IMR-90 (cell line): Measurements from ENCODE around the gene DUSP16. TPM values are rescaled to one million over a fixed set of nuclear protein-coding genes. Genes with fewer than 3 reads are reported as not detected.

Experiments used
- ATAC-seq: fragments of 200-7000 bp; cut with Tn5 transposase; 2 replicates; pipeline ENCODE4 v1.9.1; 2020; ENCODE audit warnings: low read depth, mild to moderate bottlenecking, moderate library complexity
- BruUV-seq: library from RNA; stranded (reverse); fragments of 400-500 nt; replicated peaks from 2 replicates; lab custom pipeline; 2021; lab: Mats Ljungman, UMichigan
- CTCF ChIA-PET: fragments of 300-600 bp; formaldehyde crosslinking; extraction: SDS; loops from one replicate; lab custom pipeline; 2021; ENCODE audit warnings: antibody characterized with exemption; lab: Yijun Ruan, JAX
- POLR2A ChIA-PET: fragments of 300-600 bp; sonication (Branson Sonifier 250); formaldehyde crosslinking; loops from one replicate; lab custom pipeline; 2022; ENCODE audit warnings: antibody characterized with exemption; ENCODE audit not compliant: unreplicated experiment; lab: Charles Lee
- DNase-seq: peaks from one replicate; pipeline ENCODE4 v3.0.0; 2013
- H2AFZ ChIP-seq: replicated peaks from 2 replicates; pipeline ENCODE3; 2013; ENCODE audit warnings: low read length, mild to moderate bottlenecking; ENCODE audit not compliant: poor library complexity
- H2AK5ac ChIP-seq: 2 replicates; pipeline ENCODE4 v1.6.1; 2013; ENCODE audit warnings: low read depth, low read length, inconsistent platforms
- H2AK9ac ChIP-seq: replicated peaks from 2 replicates; pipeline ENCODE3; 2013; ENCODE audit warnings: mild to moderate bottlenecking, low read depth, low read length, moderate library complexity; ENCODE audit not compliant: poor library complexity
- H2BK120ac ChIP-seq: 2 replicates; pipeline ENCODE4 v1.6.1; 2013; ENCODE audit warnings: low read depth, low read length, inconsistent platforms
- H2BK15ac ChIP-seq: 3 replicates; pipeline ENCODE4 v1.6.1; 2013; ENCODE audit warnings: low read depth, low read length, inconsistent platforms
- H2BK20ac ChIP-seq: 2 replicates; pipeline ENCODE4 v1.6.1; 2013; ENCODE audit warnings: low read depth, mild to moderate bottlenecking, inconsistent platforms, low read length, moderate library complexity
- H2BK5ac ChIP-seq: 2 replicates; pipeline ENCODE4 v1.6.1; 2013; ENCODE audit warnings: mild to moderate bottlenecking, low read depth, low read length, inconsistent platforms; ENCODE audit not compliant: poor library complexity, severe bottlenecking
- H3K14ac ChIP-seq: replicated peaks from 2 replicates; pipeline ENCODE4 v1.6.1; 2013; ENCODE audit warnings: low read depth, low read length, inconsistent platforms
- H3K18ac ChIP-seq: 2 replicates; pipeline ENCODE4 v1.6.1; 2013; ENCODE audit warnings: low read depth, low read length, control low read depth
- H3K23ac ChIP-seq: 2 replicates; pipeline ENCODE4 v1.6.1; 2013; ENCODE audit warnings: low read depth, low read length, inconsistent platforms
- H3K27ac ChIP-seq: 2 replicates; pipeline ENCODE4 v1.5.1; 2013; ENCODE audit warnings: mild to moderate bottlenecking, control low read depth, low read length; ENCODE audit not compliant: insufficient read depth
- H3K27me3 ChIP-seq: 2 replicates; pipeline ENCODE4 v1.6.1; 2013; ENCODE audit warnings: low read length; ENCODE audit not compliant: control insufficient read depth, insufficient read depth
- H3K36me3 ChIP-seq: 2 replicates; pipeline ENCODE4 v1.6.1; 2013; ENCODE audit warnings: low read length, mixed read lengths; ENCODE audit not compliant: control insufficient read depth, insufficient read depth
- H3K4ac ChIP-seq: 2 replicates; pipeline ENCODE4 v1.6.1; 2013; ENCODE audit warnings: low read depth, low read length, inconsistent platforms
- H3K4me1 ChIP-seq: 2 replicates; pipeline ENCODE4 v1.6.1; 2013; ENCODE audit warnings: low read length, mixed read lengths; ENCODE audit not compliant: control insufficient read depth, insufficient read depth
- H3K4me2 ChIP-seq: 2 replicates; pipeline ENCODE4 v1.6.1; 2013; ENCODE audit warnings: low read depth, mild to moderate bottlenecking, control low read depth, low read length, moderate library complexity
- H3K4me3 ChIP-seq: 2 replicates; pipeline ENCODE4 v1.5.1; 2013; ENCODE audit warnings: low read depth, mild to moderate bottlenecking, control low read depth, low read length, moderate library complexity; ENCODE audit not compliant: insufficient read depth
- H3K56ac ChIP-seq: 2 replicates; pipeline ENCODE4 v1.6.1; 2013; ENCODE audit warnings: low read length, inconsistent platforms; ENCODE audit not compliant: insufficient read depth; ENCODE audit errors: extremely low read depth
- H3K79me1 ChIP-seq, 2 experiments: 2 replicates each; pipeline ENCODE4 v1.6.1; 2013; ENCODE audit warnings: low read length in 2 of 2, inconsistent platforms in 1 of 2, low read depth in 1 of 2
- H3K9ac ChIP-seq: 2 replicates; pipeline ENCODE4 v1.6.1; 2013; ENCODE audit warnings: low read depth, low read length, control low read depth
- H3K9me1 ChIP-seq: 2 replicates; pipeline ENCODE4 v1.6.1; 2013; ENCODE audit warnings: low read length, inconsistent platforms; ENCODE audit not compliant: insufficient read depth
- H3K9me3 ChIP-seq: 2 replicates; pipeline ENCODE4 v1.6.1; 2013; ENCODE audit warnings: low read length; ENCODE audit not compliant: control insufficient read depth, insufficient read depth
- H4K20me1 ChIP-seq: 2 replicates; pipeline ENCODE4 v1.6.1; 2013; ENCODE audit warnings: low read length, inconsistent platforms; ENCODE audit not compliant: insufficient read depth
- H4K5ac ChIP-seq: 2 replicates; pipeline ENCODE4 v1.6.1; 2013; ENCODE audit warnings: mild to moderate bottlenecking, low read depth, low read length, control low read depth
- H4K8ac ChIP-seq, 2 experiments: 2 replicates each; pipeline ENCODE4 v1.6.1; 2013; ENCODE audit warnings: low read depth in 2 of 2, low read length in 2 of 2, control low read depth in 1 of 2, inconsistent platforms in 1 of 2
- H4K91ac ChIP-seq: 2 replicates; pipeline ENCODE4 v1.6.1; 2013; ENCODE audit warnings: low read depth, low read length, inconsistent platforms; ENCODE audit not compliant: insufficient read depth
- CHD1 ChIP-seq: IDR thresholded peaks from 2 replicates; pipeline ENCODE4 v1.6.1; 2012; ENCODE audit warnings: low read depth, low read length, improper control_type of control experiment
- MXI1 ChIP-seq: IDR thresholded peaks from 2 replicates; pipeline ENCODE4 v1.6.1; 2012; ENCODE audit warnings: low read depth, mild to moderate bottlenecking, low read length, moderate library complexity, borderline replicate concordance
- NFE2L2 ChIP-seq: fragments of 150-350 bp; IDR thresholded peaks from 2 replicates; pipeline ENCODE4 v1.6.1; 2016; ENCODE audit warnings: low read depth, mild to moderate bottlenecking, low read length
- RCOR1 ChIP-seq: IDR thresholded peaks from 2 replicates; pipeline ENCODE4 v1.6.1; 2012; ENCODE audit warnings: mild to moderate bottlenecking, low read length, improper control_type of control experiment; ENCODE audit not compliant: insufficient replicate concordance
- SMC3 ChIP-seq: fragments of 150-350 bp; IDR thresholded peaks from 2 replicates; pipeline ENCODE4 v1.6.1; 2016; ENCODE audit warnings: low read depth, mild to moderate bottlenecking, antibody characterized with exemption, low read length, moderate library complexity
- WGBS, 2 experiments: methylation state at CpG; one replicate each; pipeline versions ENCODE4 v1.1.5 to v1.1.7; 2013; ENCODE audit warnings: missing lambda C conversion rate in 2 of 2; ENCODE audit not compliant: insufficient read length in 1 of 2; ENCODE audit errors: extremely low coverage in 2 of 2; 5-methylcytosine and 5-hydroxymethylcytosine counted together
- dilution Hi-C: fragments of 300-500 bp; cut with HindIII; formaldehyde crosslinking; loops from one replicate; pipeline ENCODE4 v1.14.3; 2018; ENCODE audit warnings: low sequenced_read_pairs; ENCODE audit not compliant: unreplicated experiment
- in situ Hi-C: fragments of 300-500 bp; cut with MboI; formaldehyde crosslinking; loops from 3 replicates; pipeline ENCODE4 v1.14.3; 2019; ENCODE audit warnings: low sequenced_read_pairs, inconsistent platforms, mixed read lengths
- intact Hi-C: fragments of 100-400 bp; cut with micrococcal nuclease; formaldehyde crosslinking; loops from 2 replicates; pipeline ENCODE4 v1.10.0; 2022
- polyA plus RNA-seq, 3 experiments: library from polyadenylated mRNA; depleted of rRNA; stranded (reverse); fragments of >200 nt; gene quantifications; 2 replicates each; pipeline ENCODE4 v1.2.3, GENCODE V29; 2012; ENCODE audit warnings: low replicate concordance in 1 of 3
- total RNA-seq: library from RNA; depleted of rRNA; stranded (reverse); fragments of >200 nt; gene quantifications from 2 replicates; pipeline ENCODE4 v1.2.3, GENCODE V29; 2012
- TF ChIP-seq, protein P1 (sequence below): conservative IDR thresholded peaks from 2 replicates; pipeline ENCODE4 v1.5.1; 2012; ENCODE audit warnings: mild to moderate bottlenecking, low read depth, low read length, improper control_type of control experiment
- TF ChIP-seq, protein P2 (sequence below): fragments of 150-350 bp; IDR thresholded peaks from 2 replicates; pipeline ENCODE4 v1.6.1; 2017; ENCODE audit warnings: mild to moderate bottlenecking, antibody characterized with exemption, low read length, low read depth

DUSP16 gene
- total and polyA plus RNA-seq, 2 of the 4 experiments (the other 2 are of a cell fraction), result 4.7 to 10.0 TPM

DNA sequence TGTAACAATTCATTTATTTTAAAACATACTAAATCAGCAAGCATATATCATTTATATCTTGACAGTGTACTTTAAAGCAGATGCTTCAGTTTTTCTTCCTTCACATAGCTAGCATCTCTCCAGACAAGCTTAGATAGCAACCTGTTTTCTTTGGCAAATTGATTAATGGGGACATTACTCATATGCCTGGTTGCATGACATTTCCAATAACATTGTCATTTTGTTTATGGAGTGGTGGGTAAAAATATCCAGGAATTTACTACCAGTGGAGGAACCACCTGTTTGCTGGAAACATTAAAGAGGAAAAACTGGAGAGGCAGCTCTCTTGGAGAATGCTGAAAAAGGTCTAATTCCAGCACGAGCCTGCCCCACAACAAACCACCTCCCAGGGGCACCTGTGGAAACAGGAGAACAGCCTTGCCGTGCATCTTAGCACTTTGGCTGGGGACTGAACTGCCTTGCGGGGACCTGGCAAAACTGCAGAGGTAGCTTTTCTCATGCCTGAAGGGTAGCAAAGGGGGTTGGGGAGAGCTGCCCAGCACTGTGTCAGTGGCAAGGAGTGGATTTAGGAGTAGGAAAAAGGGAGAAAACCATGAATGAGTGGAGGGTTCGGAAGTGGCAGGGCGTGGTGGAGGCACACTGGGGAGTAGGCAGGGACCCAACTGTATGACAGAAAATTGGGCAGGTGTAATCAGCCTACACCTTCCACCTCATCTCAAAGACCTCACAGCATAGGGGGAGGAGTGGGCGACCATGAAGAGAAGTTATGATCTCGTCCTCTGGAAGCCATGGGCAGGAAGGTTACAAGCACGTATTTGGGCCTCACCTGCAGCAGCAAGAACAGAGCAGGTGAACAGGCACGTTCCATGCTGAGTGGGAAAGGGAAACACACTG lies 37.3 kb upstream of the DUSP16 start:
- Histone ChIP-seq H3K4me3 (no peak overlapping the region), H2AFZ (no peak overlapping the region), H3K4me2 (no peak overlapping the region), H3K9me3 (no peaks in the 10 kb centered on the region), H3K27ac (no peak overlapping the region), H3K18ac (no peak overlapping the region), H3K9me1 (no peaks in the 10 kb centered on the region), H4K91ac (no peak overlapping the region), H3K27me3 (no peaks in the 10 kb centered on the region; the same call in 1 of the 2 replicates), H4K8ac (no peak overlapping the region), H3K4me1 (no peaks in the 10 kb centered on the region), H2BK120ac (no peak overlapping the region), H2BK5ac (no peak overlapping the region), H3K56ac (no peak overlapping the region), H2AK5ac (no peak overlapping the region), H3K79me1 (no peaks in the 10 kb centered on the region), H3K4ac (no peak overlapping the region), H3K14ac (no peak overlapping the region), H2AK9ac (no peak overlapping the region), H3K36me3 (no peaks in the 10 kb centered on the region), H4K20me1 (no peaks in the 10 kb centered on the region), H2BK20ac (no peak overlapping the region; the same call in 1 of the 2 replicates), H2BK15ac (no peak overlapping the region), H4K5ac (no peak overlapping the region), H3K9ac (no peak overlapping the region), H3K23ac (no peak overlapping the region)
- DNase-seq (no peak), ATAC-seq (no peak)
- POLR2A ChIA-PET, result no interaction called here
- TF ChIP-seq, protein P1, sequence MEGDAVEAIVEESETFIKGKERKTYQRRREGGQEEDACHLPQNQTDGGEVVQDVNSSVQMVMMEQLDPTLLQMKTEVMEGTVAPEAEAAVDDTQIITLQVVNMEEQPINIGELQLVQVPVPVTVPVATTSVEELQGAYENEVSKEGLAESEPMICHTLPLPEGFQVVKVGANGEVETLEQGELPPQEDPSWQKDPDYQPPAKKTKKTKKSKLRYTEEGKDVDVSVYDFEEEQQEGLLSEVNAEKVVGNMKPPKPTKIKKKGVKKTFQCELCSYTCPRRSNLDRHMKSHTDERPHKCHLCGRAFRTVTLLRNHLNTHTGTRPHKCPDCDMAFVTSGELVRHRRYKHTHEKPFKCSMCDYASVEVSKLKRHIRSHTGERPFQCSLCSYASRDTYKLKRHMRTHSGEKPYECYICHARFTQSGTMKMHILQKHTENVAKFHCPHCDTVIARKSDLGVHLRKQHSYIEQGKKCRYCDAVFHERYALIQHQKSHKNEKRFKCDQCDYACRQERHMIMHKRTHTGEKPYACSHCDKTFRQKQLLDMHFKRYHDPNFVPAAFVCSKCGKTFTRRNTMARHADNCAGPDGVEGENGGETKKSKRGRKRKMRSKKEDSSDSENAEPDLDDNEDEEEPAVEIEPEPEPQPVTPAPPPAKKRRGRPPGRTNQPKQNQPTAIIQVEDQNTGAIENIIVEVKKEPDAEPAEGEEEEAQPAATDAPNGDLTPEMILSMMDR, result no peak
- TF ChIP-seq CHD1 (no peak), SMC3 (no peak), MXI1 (no peak), RCOR1 (no peak), NFE2L2 (no peak)
- TF ChIP-seq, protein P2, sequence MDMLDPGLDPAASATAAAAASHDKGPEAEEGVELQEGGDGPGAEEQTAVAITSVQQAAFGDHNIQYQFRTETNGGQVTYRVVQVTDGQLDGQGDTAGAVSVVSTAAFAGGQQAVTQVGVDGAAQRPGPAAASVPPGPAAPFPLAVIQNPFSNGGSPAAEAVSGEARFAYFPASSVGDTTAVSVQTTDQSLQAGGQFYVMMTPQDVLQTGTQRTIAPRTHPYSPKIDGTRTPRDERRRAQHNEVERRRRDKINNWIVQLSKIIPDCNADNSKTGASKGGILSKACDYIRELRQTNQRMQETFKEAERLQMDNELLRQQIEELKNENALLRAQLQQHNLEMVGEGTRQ, result no peak
- intact Hi-C loops, result no loop called here
- in situ Hi-C loops, result no loop called here
- WGBS, 2 experiments, result 61% methylated on average over 2 of the region's 9 CpGs; no CpG with 5 or more reads in 1 of the 2 experiments
- BruUV-seq, result no TSS peak
- dilution Hi-C loops, result no loop called here
- CTCF ChIA-PET, result no interaction called here
